ENCODE results near the gene RNF17. TPM values are rescaled to one million over a fixed set of nuclear protein-coding genes. Genes with fewer than 3 reads are reported as not detected.

The RNF17 gene
- under 1 TPM in 2 of 5 donors, not detected in 3; 0.18 to 0.43 TPM for total RNA-seq
- under 1 TPM in 1 of 3 donors, not detected in 2; 0.15 TPM for polyA plus RNA-seq
- long read RNA-seq, donor 1: 0 reads
- long read RNA-seq, donor 2: 0 reads
- long read RNA-seq, donor 3: 0 reads
- long read RNA-seq, donor 4: 0 reads
- long read RNA-seq, donor 5: 0 reads
- long read RNA-seq, donor 6: 0 reads
- long read RNA-seq, donor 7: 0 reads
- long read RNA-seq, donor 8: 0 reads
- long read RNA-seq, donor 9: 0 reads
- long read RNA-seq, donor 10: 0 reads

DNA sequence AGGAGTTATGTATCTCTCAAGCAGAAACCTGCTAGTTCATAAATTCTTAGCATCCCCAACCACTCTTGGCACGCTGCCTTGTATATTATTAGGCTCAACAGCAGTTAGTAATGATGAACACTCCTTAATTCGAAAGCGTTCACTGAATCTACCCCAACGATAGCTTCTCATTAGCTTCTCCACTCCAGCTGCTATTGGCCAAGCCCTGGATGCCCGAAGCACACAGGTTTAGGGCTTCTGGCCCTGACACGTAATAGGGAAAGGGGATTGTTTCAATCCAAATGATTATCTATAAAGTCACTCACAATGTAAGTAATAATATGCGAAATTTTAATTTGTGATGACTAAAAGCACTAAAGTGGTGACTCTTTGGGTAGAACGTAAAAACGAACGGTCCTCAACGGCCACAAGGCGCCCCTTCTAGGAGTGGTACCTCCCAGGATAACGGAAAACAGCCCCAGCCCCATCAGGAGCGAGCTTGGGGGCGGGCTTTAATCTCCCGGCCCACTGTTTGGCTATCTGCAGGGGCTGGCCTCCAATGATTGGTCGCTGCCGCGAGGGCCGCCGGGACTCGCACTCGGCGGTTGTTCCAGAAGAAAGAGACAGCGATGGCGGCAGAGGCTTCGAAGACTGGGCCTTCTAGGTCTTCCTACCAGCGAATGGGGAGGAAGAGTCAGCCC, at the start of gene RNF17:
Gene RNF17 (plus strand): TSS at position 574 of the 680 bp plus-strand sequence. CDS start 35 bp downstream, at position 609.
- no peak within 1 kb of the TSS for H3K27ac ChIP-seq
- WGBS, 5 donors: 87 to 95% (median 91%) methylated on average over 20 to 28 of the region's 28 CpGs
- intact Hi-C loops (cut with DNase I; ENCODE audit: low total_unique reads): no loop called here
- H3K36me3 ChIP-seq: no peaks in the 10 kb centered on the region
- peaks cover 0 to 10% (median 0%) of the 10 kb centered on the region in 4 donors for H3K9me3 ChIP-seq
- TF ChIP-seq EP300 (IDR thresholded peaks at IDR 0.05) (no peak), POLR2A (IDR thresholded peaks at IDR 0.05) (no peak), CTCF (IDR thresholded peaks at IDR 0.05) (no peak), POLR2AphosphoS5 (IDR thresholded peaks at IDR 0.05) (no peak)
- H3K27me3 ChIP-seq: no peaks in the 10 kb centered on the region
- no peak for DNase-seq
- no peaks in the 10 kb centered on the region for H3K4me1 ChIP-seq
- no peak within 1 kb of the TSS for H3K4me3 ChIP-seq

DNA sequence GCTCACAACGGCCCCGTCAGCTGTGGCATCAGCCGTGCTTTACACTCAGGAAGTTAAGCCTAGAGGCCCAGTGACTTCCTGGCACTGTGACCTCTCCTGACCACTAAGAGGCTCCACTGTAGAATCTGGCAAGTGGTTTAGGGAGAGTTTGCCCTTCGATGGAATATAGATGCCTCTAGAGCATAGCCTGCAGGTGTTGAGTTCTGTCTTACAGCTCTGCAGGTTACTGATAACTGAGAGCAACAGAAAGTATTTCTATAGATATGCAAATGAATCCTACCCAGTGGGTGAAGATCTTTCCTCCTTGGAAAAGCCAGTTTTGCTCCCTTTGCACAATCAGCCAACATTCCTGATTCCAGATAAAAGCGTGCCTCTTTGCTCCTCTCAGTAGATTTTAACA, 48.0 kb upstream of the RNF17 start:
- no peak for DNase-seq
- intact Hi-C loops (cut with DNase I; ENCODE audit: low total_unique reads): no loop called here
- Histone ChIP-seq H3K4me1 (peaks cover 0 to 22% (median 9%) of the 10 kb centered on the region in 4 donors), H3K4me3 (no peak overlapping the region), H3K36me3 (no peaks in the 10 kb centered on the region), H3K27me3 (no peaks in the 10 kb centered on the region), H3K27ac (no peak overlapping the region), H3K9me3 (no peaks in the 10 kb centered on the region)
- TF ChIP-seq EP300 (IDR thresholded peaks at IDR 0.05) (no peak), POLR2A (IDR thresholded peaks at IDR 0.05) (no peak), POLR2AphosphoS5 (IDR thresholded peaks at IDR 0.05) (no peak), CTCF (IDR thresholded peaks at IDR 0.05) (no peak)
- 23 to 43% (median 38%) methylated on average over 5 of the region's 5 CpGs for WGBS, 5 donors

DNA sequence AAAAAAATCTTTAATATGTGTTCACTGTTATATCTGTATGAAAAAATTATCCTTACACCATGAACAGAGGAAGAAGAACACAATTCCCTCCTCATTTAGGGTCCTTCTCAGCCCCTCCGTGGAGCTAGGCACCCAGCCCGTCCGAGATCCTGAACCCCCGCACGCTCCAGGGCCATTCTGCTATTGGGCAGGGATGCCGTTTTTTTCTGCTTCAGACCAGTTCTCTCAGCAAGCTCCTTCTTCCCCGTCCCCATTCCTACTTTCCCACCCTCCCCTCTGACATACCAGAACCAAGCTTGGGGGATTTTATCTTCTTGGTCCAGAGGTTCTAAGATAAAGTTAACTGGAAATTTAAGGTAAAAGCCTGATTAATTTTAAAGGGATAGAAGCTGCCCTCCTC, 47.5 kb upstream of the RNF17 start:
- no peak for DNase-seq
- intact Hi-C loops (cut with DNase I; ENCODE audit: low total_unique reads): no loop called here
- H3K4me1 ChIP-seq: peaks cover 0 to 22% (median 9%) of the 10 kb centered on the region in 4 donors
- H3K27ac ChIP-seq: no peak overlapping the region
- no peak for TF ChIP-seq POLR2A (IDR thresholded peaks at IDR 0.05)
- no peak for TF ChIP-seq POLR2AphosphoS5 (IDR thresholded peaks at IDR 0.05)
- no peak for TF ChIP-seq EP300 (IDR thresholded peaks at IDR 0.05)
- TF ChIP-seq CTCF (IDR thresholded peaks at IDR 0.05): no peak
- 40 to 57% (median 50%) methylated on average over 7 of the region's 7 CpGs for WGBS, 5 donors
- H3K27me3 ChIP-seq: no peaks in the 10 kb centered on the region
- H3K9me3 ChIP-seq: no peaks in the 10 kb centered on the region
- H3K36me3 ChIP-seq: no peaks in the 10 kb centered on the region
- no peak overlapping the region for H3K4me3 ChIP-seq

GRCh38 chr13:24717217-24717616, 46.8 kb upstream of the RNF17 start:
- intact Hi-C loops (cut with DNase I; ENCODE audit: low total_unique reads): no loop called here
- peaks cover 0 to 22% (median 9%) of the 10 kb centered on the region in 4 donors for H3K4me1 ChIP-seq

More at GRCh38 chr13:24717217-24717616, 46.8 kb upstream of the RNF17 start:
- no peak overlapping the region for H3K4me3 ChIP-seq
- H3K36me3 ChIP-seq: no peaks in the 10 kb centered on the region
- no peak for DNase-seq
- H3K27ac ChIP-seq: no peak overlapping the region
- 55 to 74% (median 66%) methylated on average over 4 of the region's 4 CpGs for WGBS, 5 donors
- H3K27me3 ChIP-seq: no peaks in the 10 kb centered on the region
- no peaks in the 10 kb centered on the region for H3K9me3 ChIP-seq
- TF ChIP-seq EP300 (IDR thresholded peaks at IDR 0.05) (no peak), POLR2A (IDR thresholded peaks at IDR 0.05) (no peak), CTCF (IDR thresholded peaks at IDR 0.05) (no peak), POLR2AphosphoS5 (IDR thresholded peaks at IDR 0.05) (no peak)

Measured in stomach (tissue), 19 donors.